Measurements from ENCODE around the gene UHRF1.

DNA sequence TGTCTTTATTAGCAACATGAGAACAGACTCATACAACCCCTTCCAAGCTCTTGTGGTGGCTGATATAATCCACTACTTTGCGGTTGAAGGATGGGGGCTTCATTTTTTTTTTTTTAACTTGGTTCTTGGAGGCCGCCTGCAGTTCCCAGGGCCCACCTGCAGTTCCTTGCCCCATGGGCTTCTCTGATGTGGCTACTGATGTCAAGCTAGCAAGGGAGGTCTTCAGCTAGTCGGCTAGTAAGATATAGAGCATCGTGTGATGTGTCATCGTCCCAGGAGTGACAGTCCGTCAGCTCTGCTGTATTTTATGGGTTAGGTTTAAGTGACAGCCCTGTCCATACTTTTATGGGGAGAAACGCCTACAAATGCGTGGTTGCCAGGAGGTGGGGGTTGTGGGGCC is 26.1 kb downstream of the UHRF1 start:
- TF ChIP-seq, protein P1, sequence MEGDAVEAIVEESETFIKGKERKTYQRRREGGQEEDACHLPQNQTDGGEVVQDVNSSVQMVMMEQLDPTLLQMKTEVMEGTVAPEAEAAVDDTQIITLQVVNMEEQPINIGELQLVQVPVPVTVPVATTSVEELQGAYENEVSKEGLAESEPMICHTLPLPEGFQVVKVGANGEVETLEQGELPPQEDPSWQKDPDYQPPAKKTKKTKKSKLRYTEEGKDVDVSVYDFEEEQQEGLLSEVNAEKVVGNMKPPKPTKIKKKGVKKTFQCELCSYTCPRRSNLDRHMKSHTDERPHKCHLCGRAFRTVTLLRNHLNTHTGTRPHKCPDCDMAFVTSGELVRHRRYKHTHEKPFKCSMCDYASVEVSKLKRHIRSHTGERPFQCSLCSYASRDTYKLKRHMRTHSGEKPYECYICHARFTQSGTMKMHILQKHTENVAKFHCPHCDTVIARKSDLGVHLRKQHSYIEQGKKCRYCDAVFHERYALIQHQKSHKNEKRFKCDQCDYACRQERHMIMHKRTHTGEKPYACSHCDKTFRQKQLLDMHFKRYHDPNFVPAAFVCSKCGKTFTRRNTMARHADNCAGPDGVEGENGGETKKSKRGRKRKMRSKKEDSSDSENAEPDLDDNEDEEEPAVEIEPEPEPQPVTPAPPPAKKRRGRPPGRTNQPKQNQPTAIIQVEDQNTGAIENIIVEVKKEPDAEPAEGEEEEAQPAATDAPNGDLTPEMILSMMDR (conservative IDR thresholded peaks at IDR 0.05; ENCODE audit: low read length), result no peak
- no peak for TF ChIP-seq EZH2phosphoT487 (IDR thresholded peaks at IDR 0.05; ENCODE audit: borderline replicate concordance)
